ENCODE measurements around the gene ABCA1.

- TF ChIP-seq CTCF (optimal IDR thresholded peaks at IDR 0.05 in 1 of 3, IDR thresholded peaks at IDR 0.05 in 1 of 3, conservative IDR thresholded peaks at IDR 0.05 in 1 of 3; ENCODE audit: extremely low read depth in 1 of 3, insufficient read depth in 2 of 3, low read length in 3 of 3) (no peak), EZH2 (IDR thresholded peaks at IDR 0.05; ENCODE audit: low read length) (no peak)
These were observed 8.3 kb upstream of the ABCA1 start for GRCh38 chr9:104936291-104936690.

All from keratinocyte (primary cell).